Measurements from ENCODE around the gene CSTF2.

The CSTF2 gene

DNA sequence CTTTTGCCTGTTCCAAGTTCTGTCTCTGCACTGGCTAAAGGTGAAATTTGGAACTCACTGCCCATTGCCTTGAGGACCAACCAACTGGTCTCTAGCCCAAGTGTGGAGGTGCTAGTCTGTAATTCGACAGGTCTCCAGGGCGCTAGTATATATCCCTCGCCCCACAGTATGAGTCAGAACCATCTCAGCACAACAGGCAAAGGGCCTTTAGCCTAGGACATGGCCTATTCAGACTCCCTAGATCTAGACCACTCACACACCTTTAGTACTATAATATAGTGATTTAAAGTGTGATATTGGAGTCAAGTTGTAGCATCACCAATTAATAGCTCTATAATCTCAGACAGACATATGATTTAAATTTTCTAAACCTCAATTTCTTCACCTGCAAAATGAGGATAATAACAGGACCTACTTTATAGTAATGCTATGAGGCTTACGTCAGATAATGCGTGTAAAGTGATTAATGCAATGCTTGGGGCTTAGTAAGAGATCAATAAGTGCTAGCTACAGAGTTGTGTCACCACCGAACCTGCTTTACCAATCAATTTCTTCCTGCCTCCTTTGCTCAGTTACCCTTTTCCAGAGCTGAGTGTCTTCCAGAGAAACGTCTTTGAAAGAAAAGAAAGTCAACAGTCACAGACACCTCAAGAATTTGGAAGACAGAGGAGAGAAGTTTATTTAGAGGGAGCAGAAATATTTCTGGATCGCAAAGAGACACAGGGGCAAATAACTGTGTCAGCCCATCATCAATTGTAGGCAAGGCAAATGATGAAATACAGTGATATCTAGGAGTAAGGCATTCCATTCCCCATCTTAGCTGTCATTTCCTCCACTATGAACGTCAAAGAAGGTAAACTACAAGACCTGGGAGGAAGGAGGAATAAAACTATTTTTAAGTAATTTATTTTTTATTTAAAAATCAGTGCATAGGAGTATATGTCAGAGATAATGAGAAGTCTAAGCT is 51.7 kb downstream of the CSTF2 start:
- no peak for FAIRE-seq

DNA sequence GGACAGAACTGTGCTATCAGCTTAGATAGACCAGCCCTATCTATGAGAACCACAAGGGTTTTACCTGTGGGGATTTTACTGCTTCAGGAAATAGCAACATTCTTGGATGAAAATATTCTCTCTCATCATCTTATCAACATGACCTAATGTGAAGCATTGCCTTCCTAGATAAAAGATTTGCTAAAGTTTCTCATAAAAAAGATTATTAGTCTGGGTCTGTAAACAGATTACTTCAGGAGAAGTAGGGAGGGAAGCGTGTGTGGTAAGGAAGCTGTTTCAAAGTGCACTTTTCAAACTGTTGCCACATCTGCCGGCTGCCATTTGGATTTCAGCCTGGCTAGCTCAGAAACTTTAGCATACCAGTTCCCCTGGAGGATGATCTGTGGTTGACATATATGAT is 54.1 kb downstream of the CSTF2 start, which contains the start of gene NOX1:
Gene NOX1 (minus strand): TSS at position 35 of the 400 bp plus-strand sequence. CDS start 220 bp downstream, outside the sequence.
- no peak for FAIRE-seq

DNA sequence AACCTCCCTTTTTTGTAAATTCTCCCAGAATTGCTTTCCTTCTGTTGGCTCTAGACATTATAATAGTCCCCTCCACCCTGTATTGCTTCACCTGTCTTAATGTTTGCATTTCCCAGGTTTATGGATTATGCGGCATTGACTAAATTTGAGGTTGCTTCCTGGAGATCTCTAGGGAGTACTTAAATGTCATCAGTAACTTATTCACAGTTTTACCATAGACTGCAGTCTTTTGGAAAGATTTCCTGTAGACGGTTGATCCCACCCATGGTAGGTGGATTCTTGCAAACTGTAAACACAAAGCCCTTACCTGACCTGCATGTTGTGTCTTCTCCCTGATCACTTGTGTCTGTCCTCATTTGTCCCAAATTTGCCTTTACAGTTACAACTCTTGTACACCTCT is 60.2 kb downstream of the CSTF2 start:
- no peak for FAIRE-seq

DNA sequence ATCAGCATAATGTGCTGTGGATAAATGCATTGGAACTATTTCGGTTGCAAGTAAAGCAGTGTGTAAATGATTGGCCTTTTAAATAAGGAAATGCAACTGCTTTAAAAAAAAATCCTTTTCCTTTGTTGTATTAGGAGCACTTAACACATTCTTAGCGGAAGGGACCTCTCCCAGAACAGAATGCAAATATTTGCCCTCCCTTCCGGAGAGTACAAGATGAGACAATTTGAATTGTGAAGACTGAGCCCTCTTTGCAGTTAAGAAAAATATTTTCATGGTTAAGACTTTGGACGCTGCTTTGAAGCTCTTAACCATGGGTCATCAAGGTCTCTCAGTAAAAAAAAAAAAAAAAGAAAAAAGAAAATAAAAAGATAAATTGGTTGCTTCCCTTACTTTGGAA is 63.5 kb downstream of the CSTF2 start:
- FAIRE-seq = no peak
